ENCODE results near the gene NHSL1.
"Not testable (repeated sequence)": the region's sequence is repeated elsewhere in the genome, so short reads cannot be mapped to it uniquely, and the experiment has no call there.

Gene NHSL1

DNA sequence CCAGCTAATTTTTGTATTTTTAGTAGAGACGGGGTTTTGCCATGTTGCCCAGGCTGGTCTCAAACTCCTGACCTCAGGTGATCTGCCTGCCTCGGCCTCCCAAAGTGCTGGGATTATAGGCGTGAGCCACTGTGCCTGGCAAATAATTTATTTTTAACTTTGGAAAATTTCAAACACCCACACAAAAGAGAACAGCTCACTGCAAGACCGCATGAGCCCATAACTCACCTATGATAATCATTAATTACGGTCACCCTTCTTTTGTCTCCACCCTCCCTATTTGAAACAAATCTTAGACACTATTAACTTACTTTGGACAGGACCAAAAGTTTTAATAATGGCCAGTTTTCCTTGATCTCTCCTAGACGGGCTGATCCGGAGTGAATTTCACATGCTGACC, 74.0 kb downstream of the NHSL1 start:
- DNase-seq (ENCODE audit: low spot score) = not testable (repeated sequence)

DNA sequence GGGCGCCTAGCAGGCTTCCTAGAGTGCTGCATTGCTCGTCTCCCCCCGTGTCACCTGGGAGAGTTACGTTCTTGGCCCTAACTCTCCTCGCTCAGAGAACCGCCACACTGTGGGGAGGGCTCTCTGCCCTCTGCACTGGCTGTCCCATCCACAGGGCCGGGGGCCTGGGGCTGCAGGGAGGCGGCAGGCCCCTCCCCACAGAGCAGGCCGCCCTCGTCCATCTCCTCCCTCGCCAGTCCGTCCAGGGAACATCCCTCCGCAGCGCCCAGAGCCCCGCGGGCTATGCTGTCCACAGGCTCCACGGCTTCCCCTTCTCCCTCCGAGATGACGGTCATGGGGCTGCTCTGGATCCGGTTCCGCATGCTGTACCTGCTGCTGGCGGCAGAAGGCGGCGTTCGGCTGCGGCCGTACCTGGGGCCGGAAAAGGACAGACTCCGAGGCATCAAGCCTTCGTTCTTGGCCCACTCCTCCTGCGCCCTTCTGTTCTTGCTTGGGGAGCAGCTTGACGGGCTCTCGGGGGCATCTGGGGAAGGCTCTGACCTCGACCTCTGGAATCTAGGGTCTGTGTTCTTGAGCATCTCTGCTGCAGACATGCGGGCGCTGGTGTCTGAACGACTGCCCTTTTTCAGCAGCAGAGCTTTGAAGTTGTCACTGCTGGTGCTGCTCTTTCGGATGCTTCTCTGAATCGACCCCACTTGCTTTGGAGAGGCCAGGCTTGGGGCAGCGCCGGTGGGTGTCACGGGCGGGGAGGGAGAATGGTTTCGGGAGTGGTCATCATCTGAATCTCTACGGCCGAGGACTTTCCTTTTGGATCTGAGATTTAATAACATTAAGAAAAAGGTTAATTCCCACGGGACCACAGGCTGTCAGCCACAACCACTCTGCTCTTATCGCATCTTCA, 75.0 kb downstream of the NHSL1 start:
- no peak for DNase-seq (ENCODE audit: low spot score)

DNA sequence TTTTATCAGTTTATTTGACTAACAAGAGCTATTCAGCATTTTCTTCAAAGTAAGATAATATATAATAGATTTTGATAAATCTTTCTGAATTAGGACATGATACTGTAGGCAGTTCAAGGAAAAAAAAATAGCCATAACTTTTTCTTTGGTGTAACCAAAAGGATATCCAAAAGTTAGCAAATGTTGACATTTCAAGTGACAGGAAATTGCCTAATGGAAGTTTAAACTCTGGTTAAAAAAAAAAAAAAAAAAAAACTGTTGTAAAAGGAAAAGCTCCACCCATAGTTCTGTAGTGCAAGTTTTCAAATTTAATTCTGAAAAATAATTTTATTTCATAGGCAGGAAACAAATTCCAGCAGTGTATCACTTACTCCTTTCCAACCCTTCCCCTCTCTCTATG, 76.4 kb downstream of the NHSL1 start:
- no peak for DNase-seq (ENCODE audit: low spot score)

GRCh38 chr6:138421608-138422007, 77.7 kb downstream of the NHSL1 start:
- no peak for DNase-seq (ENCODE audit: low spot score)

- no peak for DNase-seq (ENCODE audit: low spot score)
Measured at GRCh38 chr6:138421089-138421488, 78.2 kb downstream of the NHSL1 start.

DNA sequence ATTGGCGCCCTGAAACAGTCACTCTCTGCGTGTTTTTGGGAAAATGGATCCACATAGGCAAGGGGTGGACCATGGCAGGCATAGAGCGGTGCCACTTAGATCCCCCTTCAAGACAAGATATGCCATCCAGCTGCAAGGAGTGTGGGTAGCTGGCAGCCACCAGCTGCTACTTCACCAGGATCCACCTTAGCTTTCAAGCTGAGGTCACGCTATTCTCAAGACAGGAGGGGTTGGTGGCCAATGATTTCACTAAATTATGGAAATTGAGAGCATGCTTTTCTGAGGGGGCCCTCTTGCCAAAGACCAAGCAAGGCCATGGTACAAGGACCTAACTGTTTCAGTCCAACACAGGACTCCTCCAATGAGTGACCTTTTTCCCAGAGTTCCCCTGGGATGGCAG, 78.9 kb downstream of the NHSL1 start:
- no peak for DNase-seq (ENCODE audit: low spot score)

DNA sequence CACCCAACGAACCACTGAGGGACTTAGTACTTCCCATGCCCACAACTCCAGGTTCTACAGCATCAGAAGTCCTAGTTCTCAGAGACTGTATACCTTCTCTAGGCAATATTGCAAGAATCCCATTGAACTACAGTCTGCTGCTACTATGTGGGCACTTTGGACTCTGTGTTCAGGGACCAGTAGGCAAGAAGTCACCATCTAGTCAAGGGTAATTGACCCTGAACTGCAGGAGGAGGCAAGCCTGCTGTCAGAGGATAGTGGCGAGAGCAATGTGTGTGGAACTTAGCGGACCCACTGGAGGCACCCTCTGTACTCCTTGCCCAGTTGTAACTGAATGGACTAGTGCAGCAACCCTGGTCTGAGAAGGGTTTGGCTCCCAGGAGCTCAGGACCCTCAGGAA, 79.5 kb downstream of the NHSL1 start:
- no peak for DNase-seq (ENCODE audit: low spot score)

DNA sequence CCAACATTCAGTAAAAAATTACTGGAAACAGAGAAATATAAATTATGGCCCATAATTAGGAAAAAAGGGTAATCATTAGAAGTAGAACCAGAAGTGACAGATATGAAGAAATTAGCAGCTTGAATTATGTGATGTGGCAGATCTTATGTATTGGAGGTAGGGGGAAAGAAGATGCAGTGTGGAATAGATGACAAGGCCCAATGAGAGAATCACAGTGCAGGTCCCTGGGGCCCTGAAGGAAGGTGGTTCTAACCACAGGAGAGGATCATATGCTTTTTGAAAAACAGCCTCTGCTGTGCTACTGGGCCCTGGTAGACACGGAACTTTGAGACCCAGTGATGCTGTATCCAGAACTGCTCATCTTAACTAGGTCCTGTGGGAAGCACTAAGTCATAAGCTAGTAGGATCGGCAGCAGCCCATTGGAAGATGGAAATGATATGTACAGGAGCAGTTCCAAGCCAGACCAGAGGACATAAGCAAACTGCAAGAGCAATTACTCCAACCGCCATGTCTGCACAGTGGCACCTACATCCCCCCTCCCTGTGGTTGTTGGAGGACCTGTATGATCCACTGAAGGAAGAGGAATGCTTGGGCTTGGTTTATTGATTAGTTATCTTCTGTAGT, 81.1 kb downstream of the NHSL1 start:
- no peak for DNase-seq (ENCODE audit: low spot score)

DNA sequence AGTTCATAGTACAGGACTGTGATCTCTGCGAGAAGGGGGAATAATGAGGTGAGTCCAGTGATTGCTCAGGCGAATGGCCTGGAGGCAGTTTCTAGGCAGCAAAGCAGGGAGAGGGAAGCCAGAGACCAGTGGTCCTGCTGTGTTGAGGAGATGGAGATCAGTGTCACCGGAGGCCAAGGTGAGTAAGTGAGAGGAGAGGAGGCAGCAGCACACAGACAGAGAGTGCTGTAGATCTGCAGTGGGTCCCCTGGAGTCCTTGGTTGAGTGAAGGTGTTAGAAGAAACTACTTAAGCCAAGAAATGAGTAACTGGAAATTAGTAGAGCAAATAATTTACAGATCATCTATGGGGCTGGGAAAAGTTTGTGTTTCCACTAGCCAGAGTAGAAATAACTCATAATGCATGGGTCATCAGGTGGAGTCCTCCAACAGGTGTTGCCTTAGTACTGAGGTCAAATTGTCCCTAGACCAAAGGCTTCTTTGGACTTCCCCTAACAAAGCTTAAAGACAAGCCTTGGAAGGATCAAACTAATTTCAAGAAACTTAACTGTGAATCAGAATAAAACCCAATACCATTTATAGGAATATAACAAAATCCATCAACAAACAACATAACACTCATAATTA, 81.7 kb downstream of the NHSL1 start:
- no peak for DNase-seq (ENCODE audit: low spot score)

DNA sequence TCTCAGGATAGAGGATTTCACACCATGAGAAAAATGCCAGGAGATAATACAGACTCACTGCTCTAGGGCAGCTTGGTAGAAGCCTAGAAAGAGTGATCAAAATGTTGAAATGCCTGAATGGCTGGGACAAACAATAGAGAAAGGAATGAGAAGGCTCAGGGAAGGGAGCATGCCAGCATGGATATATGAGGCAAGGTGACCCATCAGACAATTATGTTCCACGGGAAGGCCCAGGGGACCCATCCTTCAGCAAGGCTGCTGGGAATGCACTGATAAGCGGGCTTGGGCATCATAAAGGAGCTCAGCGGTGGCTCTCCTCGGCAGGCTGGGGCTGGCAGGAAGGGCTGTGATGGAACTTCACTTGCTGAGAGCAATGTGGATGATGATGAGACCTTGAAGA, 83.1 kb downstream of the NHSL1 start:
- no peak for DNase-seq (ENCODE audit: low spot score)

- no peak for DNase-seq (ENCODE audit: low spot score)
Measured at GRCh38 chr6:138415125-138415524, 84.2 kb downstream of the NHSL1 start.

- no peak for DNase-seq (ENCODE audit: low spot score)
Measured at GRCh38 chr6:138410972-138411880, 88.1 kb downstream of the NHSL1 start.

GRCh38 chr6:138410048-138410735, 89.1 kb downstream of the NHSL1 start:
- no peak for DNase-seq (ENCODE audit: low spot score)

DNA sequence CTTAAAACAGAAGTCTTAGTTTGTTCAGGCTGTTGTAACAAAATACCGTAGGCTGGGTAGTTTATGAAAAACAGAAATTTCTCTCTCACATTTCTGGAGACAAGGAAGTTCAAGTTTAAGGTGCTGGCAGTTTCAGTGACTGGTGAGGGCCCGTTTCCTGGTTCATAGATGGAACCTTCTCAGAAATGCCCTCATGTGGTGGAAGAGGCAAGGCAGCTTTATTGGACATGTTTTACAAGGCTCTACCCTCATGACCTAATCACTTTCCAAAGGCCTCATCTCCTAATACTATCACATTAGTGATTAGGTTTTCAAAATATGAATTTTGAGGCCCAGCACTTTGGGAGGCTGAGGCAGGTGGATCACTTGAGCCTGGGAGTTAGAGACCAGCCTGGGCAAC, 92.9 kb downstream of the NHSL1 start:
- DNase-seq (ENCODE audit: low spot score) = no peak

DNA sequence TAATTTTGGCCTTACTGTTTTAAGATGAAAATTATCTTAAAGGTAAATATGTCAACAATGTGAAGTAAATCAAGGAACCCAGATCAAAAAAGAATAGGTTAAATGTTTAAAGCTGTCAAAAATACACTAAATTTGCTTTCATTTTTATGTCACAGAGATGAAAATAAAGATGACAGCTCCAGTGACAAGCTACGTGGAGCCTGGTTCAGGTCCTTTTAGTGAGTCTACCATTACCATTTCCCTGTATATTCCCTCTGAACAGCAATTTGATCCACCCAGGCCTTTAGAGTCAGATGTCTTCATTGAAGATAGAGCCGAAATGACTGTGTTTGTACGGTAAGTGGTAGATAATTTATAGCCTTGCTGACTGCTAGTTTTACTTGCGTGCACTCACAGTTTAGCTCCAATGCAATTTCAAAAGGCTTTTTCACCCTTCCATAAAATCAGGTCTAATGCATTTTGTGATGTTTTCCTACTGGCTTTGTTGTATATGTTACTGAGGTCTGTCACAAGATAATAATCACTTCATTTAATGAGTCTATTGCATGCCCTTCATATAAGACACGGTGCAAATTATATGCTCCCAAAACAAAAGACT, 93.4 kb downstream of the NHSL1 start:
- DNase-seq (ENCODE audit: low spot score) = no peak

DNA sequence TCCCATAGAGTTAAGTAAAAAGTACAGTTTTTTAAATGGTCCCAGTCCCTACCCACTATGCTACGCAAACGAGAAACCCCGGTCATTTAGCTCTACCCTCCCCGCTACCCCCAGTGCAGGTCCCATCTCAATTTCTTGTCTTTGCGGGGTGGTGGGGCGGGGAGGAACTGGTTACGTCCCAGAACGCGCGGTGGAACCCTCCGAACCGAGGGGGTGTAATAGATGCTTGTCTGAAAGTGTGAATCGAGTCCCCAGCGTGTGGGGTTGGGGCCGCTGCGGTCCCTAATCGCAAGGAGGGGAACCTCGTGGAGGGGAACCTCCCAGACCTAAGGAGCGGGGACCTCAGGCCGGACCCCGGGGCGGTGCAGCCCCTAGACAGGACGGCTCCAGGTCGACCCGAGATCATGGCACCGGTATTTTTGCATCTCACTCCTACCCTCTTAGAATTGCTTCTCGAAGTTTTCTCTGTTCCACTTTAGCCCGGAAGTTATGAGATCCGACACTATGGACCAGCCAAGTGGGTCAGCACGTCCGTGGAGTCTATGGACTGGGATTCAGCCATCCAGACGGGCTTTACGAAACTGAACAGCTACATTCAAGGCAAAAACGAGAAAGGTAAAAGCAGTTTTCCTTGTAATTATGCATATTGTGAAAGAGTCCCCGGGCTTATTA, 94.5 kb downstream of the NHSL1 start:
- no peak for DNase-seq (ENCODE audit: low spot score)

DNA sequence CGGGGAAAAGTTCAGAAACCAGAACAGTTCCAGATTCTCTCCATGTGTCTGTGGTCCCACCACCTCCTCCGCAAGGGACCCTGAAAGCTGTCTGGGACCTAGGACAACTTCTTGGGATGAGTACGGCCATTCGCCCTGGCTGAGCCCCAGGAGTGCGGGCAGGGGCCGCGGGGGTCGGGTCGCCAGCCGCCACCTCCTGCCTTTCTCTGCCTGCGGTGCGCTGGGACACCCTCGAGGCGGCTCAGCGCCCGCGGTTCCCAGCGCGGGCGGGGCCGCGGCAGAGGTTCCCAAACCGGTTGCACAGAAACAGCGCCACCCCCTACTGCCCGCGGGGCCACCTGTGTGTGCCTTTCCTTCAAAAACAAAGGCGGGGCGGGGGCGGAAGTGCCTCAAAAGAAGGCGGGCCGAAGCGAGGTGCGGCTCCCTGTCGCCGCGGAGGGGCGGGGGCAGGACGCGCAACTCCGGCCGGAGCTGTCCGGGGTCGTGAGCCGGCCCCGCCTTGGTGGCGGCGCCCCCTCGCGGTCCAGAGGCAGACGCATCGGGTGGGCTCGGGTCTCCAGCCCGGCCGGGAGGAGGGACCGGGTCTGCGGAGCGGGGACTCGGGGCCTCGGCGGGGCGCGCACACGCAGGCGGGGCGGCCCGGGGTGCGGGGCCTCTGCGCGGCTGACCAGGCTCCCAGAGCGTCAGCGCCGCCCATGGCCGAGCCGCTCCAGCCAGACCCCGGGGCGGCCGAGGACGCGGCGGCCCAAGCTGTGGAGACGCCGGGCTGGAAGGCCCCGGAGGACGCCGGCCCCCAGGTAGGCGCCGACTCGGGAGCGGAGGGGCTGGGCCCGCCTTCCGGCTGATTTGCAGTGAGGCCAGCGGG, 95.3 kb downstream of the NHSL1 start, which contains the start of gene HEBP2:
Gene HEBP2, plus strand, starts transcription at position 423 of the 865 bp plus-strand sequence. Its CDS starts 273 bp downstream, at position 696.
- DNase-seq (ENCODE audit: low spot score) = peak; percentile 85

DNA sequence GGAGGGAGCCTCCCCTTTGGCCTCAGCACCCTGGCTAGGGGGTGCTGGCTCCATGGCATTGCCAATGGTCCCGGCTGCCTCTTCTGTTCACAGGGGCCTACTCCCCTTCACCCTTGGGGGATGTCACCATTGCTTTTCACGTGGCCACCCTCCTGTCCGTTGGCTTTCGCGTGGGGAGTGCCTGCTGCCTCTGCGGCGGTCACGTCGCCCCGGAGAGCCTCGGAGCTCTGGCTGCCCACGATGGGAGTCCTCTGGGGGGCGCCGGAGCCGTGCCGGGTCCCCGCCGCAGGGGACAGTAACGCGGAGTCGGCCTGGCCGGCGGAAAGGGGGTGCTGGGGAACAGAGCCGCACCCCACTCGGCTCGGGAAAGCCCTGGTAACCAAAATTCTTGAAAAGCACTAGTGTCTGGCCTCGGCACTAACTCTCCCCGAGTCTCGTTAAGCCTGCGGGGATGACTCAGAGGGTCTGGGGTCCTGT, 95.9 kb downstream of the NHSL1 start:
- peak; percentile 43 for DNase-seq (ENCODE audit: low spot score)

DNA sequence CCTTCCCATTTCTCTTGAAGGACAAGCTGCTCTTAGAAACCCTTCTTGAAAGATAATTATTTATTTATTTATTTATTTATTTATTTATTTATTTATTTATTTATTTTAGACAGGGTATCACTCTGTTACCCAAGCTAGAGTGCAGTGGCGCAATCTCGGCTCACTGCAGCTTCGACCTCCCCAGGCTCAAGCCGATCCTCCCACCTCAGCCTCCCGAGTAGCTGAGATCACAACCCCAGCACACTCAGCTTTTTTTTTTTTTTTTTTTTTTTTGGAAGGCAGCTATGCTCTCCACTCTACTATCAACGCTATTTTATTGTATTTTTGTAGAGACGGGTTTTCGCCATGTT, 96.5 kb downstream of the NHSL1 start:
- no peak for DNase-seq (ENCODE audit: low spot score)
